Measurements from ENCODE around the gene RPRML.

RPRML gene

GRCh38 chr17:46983782-46984181 is 4.7 kb upstream of the RPRML start:
- peaks cover 24% of the 10 kb centered on the region for H3K27me3 Mint-ChIP-seq
- no peak overlapping the region for H3K27ac Mint-ChIP-seq
- H3K4me3 Mint-ChIP-seq: no peak overlapping the region
- ATAC-seq: no peak
- no peaks in the 10 kb centered on the region for H3K9me3 Mint-ChIP-seq
- no peak for DNase-seq
- H3K4me1 Mint-ChIP-seq: peaks cover 9% of the 10 kb centered on the region

GRCh38 chr17:46982577-46982976 is 3.5 kb upstream of the RPRML start:
- peaks cover 18% of the 10 kb centered on the region for H3K4me1 Mint-ChIP-seq
- H3K4me3 Mint-ChIP-seq: no peak overlapping the region
- peaks cover 34% of the 10 kb centered on the region for H3K27me3 Mint-ChIP-seq
- no peaks in the 10 kb centered on the region for H3K9me3 Mint-ChIP-seq
- no peak overlapping the region for H3K27ac Mint-ChIP-seq
- ATAC-seq (no peak), DNase-seq (no peak)

GRCh38 chr17:46978489-46979146 is 435 bp downstream of the RPRML start:
- peaks cover 18% of the 10 kb centered on the region for H3K4me1 Mint-ChIP-seq
- peaks cover 55% of the 10 kb centered on the region for H3K27me3 Mint-ChIP-seq
- DNase-seq (peak in 1 of 2 donors; percentile 20), ATAC-seq (peak; percentile 74)
- no peaks in the 10 kb centered on the region for H3K9me3 Mint-ChIP-seq
- H3K27ac Mint-ChIP-seq: no peak overlapping the region
- H3K4me3 Mint-ChIP-seq: peak overlapping the region; percentile 84 to 88

- Mint-ChIP-seq H3K4me1 (peaks cover 18% of the 10 kb centered on the region), H3K27ac (no peak overlapping the region), H3K4me3 (peak overlapping the region; percentile 84 to 88), H3K27me3 (peaks cover 55% of the 10 kb centered on the region), H3K9me3 (no peaks in the 10 kb centered on the region)
- ATAC-seq (no peak), DNase-seq (no peak)
These were observed 1.1 kb downstream of the RPRML start for GRCh38 chr17:46977750-46978488.

- Mint-ChIP-seq H3K27ac (no peak overlapping the region), H3K27me3 (peaks cover 55% of the 10 kb centered on the region), H3K4me1 (peaks cover 18% of the 10 kb centered on the region), H3K4me3 (no peak overlapping the region), H3K9me3 (no peaks in the 10 kb centered on the region)
- no peak for DNase-seq
- ATAC-seq: no peak
These were observed 1.7 kb downstream of the RPRML start for GRCh38 chr17:46977348-46977747.

- ATAC-seq: no peak
- peaks cover 55% of the 10 kb centered on the region for H3K27me3 Mint-ChIP-seq
These were observed 2.3 kb downstream of the RPRML start for GRCh38 chr17:46976626-46977270.

GRCh38 chr17:46975287-46975686 is 3.8 kb downstream of the RPRML start:
- H3K4me3 Mint-ChIP-seq: no peak overlapping the region
- ATAC-seq: no peak

More at GRCh38 chr17:46976626-46977270, 2.3 kb downstream of the RPRML start:
- no peak for DNase-seq
- Mint-ChIP-seq H3K4me3 (no peak overlapping the region), H3K9me3 (no peaks in the 10 kb centered on the region), H3K4me1 (peaks cover 18% of the 10 kb centered on the region), H3K27ac (no peak overlapping the region)

GRCh38 chr17:46974086-46974485 is 5.0 kb downstream of the RPRML start:
- ATAC-seq: no peak
- no peak overlapping the region for H3K27ac Mint-ChIP-seq
- peaks cover 9% of the 10 kb centered on the region for H3K4me1 Mint-ChIP-seq
- no peaks in the 10 kb centered on the region for H3K9me3 Mint-ChIP-seq
- no peak overlapping the region for H3K4me3 Mint-ChIP-seq
- H3K27me3 Mint-ChIP-seq: peaks cover 30% of the 10 kb centered on the region
- no peak for DNase-seq

More at GRCh38 chr17:46975287-46975686, 3.8 kb downstream of the RPRML start:
- no peak for DNase-seq
- H3K27ac Mint-ChIP-seq: no peak overlapping the region
- H3K4me1 Mint-ChIP-seq: peaks cover 18% of the 10 kb centered on the region
- H3K9me3 Mint-ChIP-seq: no peaks in the 10 kb centered on the region
- H3K27me3 Mint-ChIP-seq: peaks cover 42% of the 10 kb centered on the region

GRCh38 chr17:46972346-46972745 is 6.7 kb downstream of the RPRML start:
- no peaks in the 10 kb centered on the region for H3K9me3 Mint-ChIP-seq
- no peak for DNase-seq
- peaks cover 18% of the 10 kb centered on the region for H3K27me3 Mint-ChIP-seq

GRCh38 chr17:46971647-46972300 is 7.3 kb downstream of the RPRML start:
- Mint-ChIP-seq H3K9me3 (no peaks in the 10 kb centered on the region), H3K27ac (no peak overlapping the region), H3K4me1 (no peaks in the 10 kb centered on the region), H3K4me3 (no peak overlapping the region), H3K27me3 (peaks cover 13% of the 10 kb centered on the region)
- ATAC-seq: no peak
- no peak for DNase-seq

More at GRCh38 chr17:46972346-46972745, 6.7 kb downstream of the RPRML start:
- no peak overlapping the region for H3K4me3 Mint-ChIP-seq
- H3K27ac Mint-ChIP-seq: no peak overlapping the region
- ATAC-seq: no peak
- H3K4me1 Mint-ChIP-seq: no peaks in the 10 kb centered on the region

GRCh38 chr17:46968896-46969295 is 10.2 kb downstream of the RPRML start:
- Mint-ChIP-seq H3K27ac (peak overlapping the region in 1 of 2 donors; percentile 57), H3K4me3 (no peak overlapping the region), H3K4me1 (no peaks in the 10 kb centered on the region), H3K9me3 (no peaks in the 10 kb centered on the region), H3K27me3 (no peaks in the 10 kb centered on the region)
- no peak for DNase-seq
- no peak for ATAC-seq

- Mint-ChIP-seq H3K9me3 (no peaks in the 10 kb centered on the region), H3K27me3 (no peaks in the 10 kb centered on the region), H3K4me3 (no peak overlapping the region), H3K27ac (no peak overlapping the region), H3K4me1 (no peaks in the 10 kb centered on the region)
- no peak for ATAC-seq
- no peak for DNase-seq
These were observed 10.7 kb downstream of the RPRML start for GRCh38 chr17:46968224-46968834.

GRCh38 chr17:46964315-46965265 is 14.5 kb downstream of the RPRML start:
- H3K27ac Mint-ChIP-seq: no peak overlapping the region
- peaks cover 7% of the 10 kb centered on the region for H3K4me1 Mint-ChIP-seq
- ATAC-seq (no peak), DNase-seq (no peak)
- H3K4me3 Mint-ChIP-seq: no peak overlapping the region
- no peaks in the 10 kb centered on the region for H3K27me3 Mint-ChIP-seq
- H3K9me3 Mint-ChIP-seq: peaks cover 0 to 10% of the 10 kb centered on the region in 2 donors

GRCh38 chr17:46963571-46963970 is 15.5 kb downstream of the RPRML start:
- no peak for DNase-seq
- H3K4me3 Mint-ChIP-seq: no peak overlapping the region
- no peak for ATAC-seq
- H3K4me1 Mint-ChIP-seq: peaks cover 7% of the 10 kb centered on the region
- no peaks in the 10 kb centered on the region for H3K27me3 Mint-ChIP-seq
- peaks cover 0 to 11% of the 10 kb centered on the region in 2 donors for H3K9me3 Mint-ChIP-seq
- no peak overlapping the region for H3K27ac Mint-ChIP-seq
